ENCODE results near the gene IL12RB2.

Gene IL12RB2, protein sequence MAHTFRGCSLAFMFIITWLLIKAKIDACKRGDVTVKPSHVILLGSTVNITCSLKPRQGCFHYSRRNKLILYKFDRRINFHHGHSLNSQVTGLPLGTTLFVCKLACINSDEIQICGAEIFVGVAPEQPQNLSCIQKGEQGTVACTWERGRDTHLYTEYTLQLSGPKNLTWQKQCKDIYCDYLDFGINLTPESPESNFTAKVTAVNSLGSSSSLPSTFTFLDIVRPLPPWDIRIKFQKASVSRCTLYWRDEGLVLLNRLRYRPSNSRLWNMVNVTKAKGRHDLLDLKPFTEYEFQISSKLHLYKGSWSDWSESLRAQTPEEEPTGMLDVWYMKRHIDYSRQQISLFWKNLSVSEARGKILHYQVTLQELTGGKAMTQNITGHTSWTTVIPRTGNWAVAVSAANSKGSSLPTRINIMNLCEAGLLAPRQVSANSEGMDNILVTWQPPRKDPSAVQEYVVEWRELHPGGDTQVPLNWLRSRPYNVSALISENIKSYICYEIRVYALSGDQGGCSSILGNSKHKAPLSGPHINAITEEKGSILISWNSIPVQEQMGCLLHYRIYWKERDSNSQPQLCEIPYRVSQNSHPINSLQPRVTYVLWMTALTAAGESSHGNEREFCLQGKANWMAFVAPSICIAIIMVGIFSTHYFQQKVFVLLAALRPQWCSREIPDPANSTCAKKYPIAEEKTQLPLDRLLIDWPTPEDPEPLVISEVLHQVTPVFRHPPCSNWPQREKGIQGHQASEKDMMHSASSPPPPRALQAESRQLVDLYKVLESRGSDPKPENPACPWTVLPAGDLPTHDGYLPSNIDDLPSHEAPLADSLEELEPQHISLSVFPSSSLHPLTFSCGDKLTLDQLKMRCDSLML

DNA sequence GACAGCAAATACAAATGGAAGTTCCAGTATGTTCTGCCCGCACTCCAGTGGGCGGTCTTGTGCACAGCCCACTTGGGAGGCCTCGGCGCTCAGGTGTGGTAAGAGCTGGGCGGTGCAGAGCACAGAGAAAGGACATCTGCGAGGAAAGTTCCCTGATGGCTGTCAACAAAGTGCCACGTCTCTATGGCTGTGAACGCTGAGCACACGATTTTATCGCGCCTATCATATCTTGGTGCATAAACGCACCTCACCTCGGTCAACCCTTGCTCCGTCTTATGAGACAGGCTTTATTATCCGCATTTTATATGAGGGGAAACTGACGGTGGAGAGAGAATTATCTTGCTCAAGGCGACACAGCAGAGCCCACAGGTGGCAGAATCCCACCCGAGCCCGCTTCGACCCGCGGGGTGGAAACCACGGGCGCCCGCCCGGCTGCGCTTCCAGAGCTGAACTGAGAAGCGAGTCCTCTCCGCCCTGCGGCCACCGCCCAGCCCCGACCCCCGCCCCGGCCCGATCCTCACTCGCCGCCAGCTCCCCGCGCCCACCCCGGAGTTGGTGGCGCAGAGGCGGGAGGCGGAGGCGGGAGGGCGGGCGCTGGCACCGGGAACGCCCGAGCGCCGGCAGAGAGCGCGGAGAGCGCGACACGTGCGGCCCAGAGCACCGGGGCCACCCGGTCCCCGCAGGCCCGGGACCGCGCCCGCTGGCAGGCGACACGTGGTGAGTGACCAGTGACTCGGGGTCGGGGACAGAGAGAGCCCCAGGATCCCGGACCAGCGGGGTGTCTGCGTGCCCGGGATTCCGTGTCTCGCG is at the start of gene IL12RB2:
Gene IL12RB2 (plus strand): TSS at position 623 of the 810 bp plus-strand sequence. CDS start 12,496 bp downstream, outside the sequence.
- peak in 1 of 2 experiments; percentile 18 for DNase-seq

DNA sequence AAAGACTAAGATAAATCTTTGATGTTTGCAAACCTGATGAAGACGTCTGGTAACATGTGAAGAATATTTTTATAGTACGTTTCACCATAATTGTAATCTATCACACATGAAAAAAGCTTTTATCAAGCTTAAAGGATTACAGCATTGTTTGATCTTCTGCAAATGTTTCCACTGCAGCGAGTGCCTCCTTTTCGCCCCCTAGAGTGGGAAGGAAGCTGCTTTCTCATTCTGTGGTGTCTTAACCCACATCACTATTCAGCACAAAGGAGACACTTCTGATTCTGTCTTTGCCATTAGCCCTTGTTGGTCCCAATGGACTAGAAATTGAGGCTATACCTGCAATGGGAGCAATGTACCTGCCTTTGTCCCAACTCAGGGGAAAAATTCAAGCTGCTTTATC is 46.0 kb upstream of the IL12RB2 start:
- DNase-seq = no peak

DNA sequence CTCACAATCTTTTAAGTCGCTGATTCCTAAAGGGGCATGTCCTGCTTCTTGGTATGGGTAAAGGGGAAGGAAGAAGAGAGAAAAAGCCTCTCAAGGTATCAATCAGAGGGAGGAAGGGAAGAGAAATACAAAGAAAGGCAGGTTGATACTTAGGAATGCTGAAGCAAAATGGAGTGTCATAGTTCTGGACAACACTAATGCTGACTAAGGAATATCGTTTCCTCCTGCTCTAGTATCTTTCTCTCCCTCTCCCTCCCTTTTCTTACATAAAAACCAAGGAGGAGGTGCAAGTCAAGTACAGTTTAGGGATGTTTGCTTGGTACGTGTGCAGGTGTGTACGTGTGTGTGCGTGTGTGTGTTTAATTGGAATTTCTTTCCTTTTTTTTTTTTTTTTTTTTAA is 44.9 kb upstream of the IL12RB2 start:
- DNase-seq = no peak

DNA sequence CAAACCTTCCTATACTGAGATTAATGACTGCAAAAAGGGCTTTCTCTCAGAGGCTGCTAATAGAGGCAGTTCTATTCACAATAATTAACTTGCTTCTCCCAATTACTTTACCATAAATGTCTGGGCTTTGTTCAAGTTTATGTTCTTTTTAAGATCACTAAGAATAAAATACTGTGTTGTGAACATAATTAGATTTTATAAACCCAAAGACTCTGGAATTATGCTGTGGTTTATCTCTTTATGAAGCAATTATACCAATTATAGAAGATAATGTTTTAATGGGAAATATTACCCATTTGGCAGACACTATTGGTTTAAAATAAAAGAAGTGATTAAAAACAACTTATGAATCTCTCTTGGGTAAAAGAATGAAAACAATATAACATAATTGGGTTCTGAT is 43.5 kb upstream of the IL12RB2 start:
- DNase-seq = no peak

DNA sequence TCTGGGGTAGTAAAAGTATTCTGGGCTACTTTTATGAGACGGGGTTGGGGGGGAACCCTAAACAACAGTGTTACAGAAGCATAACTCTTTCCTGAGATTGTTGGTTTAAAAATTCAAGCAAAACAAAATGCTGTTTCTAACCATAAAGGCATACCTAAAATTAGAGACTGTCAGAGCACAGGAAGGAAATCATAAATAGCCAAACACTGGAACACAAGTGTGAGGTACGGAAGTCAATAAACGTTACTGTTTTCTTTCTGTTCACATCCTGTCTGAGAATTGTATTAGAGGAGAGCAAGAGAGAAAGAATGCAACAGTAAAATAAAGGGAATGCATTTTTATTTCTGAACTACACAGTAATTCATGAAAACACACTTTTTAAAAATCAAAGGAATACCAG is 42.8 kb upstream of the IL12RB2 start:
- no peak for DNase-seq

DNA sequence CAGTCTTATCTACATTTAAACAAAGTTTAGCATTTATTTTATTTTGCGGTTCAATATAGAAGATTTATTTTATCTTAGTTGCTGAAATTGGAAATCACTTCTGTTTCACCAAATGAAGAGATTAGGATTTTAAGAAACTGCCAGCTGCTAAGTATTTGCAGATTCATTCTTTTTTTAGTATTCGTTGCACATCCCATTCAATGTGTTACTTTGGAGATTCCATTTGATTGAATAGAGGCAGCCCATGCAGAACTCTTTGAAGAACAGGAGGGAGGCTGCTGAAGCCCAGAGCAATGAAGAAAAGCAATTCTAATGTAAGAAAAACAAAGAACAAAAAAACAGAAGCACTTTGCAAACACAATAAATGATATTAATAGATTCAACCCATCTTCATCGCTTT is 38.6 kb upstream of the IL12RB2 start:
- DNase-seq = no peak

DNA sequence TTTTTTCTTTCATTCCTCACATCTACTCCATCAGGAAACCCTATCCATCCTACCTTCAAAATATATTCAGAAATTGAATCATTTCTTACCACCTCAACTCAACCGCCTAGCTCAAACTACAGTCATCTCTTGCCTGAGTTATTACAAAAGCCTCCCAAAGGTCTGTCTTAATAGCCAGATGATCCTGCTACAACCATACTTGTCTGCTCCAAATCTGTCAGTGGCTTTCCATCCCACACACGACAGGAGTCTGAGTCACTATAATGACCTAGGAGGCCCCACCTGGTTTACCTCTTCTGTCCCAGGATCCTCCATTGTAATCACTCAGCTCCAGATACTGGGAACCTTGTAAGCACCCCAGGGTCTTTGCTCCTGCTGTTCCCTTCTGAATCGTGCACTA is 37.1 kb upstream of the IL12RB2 start:
- DNase-seq = no peak

DNA sequence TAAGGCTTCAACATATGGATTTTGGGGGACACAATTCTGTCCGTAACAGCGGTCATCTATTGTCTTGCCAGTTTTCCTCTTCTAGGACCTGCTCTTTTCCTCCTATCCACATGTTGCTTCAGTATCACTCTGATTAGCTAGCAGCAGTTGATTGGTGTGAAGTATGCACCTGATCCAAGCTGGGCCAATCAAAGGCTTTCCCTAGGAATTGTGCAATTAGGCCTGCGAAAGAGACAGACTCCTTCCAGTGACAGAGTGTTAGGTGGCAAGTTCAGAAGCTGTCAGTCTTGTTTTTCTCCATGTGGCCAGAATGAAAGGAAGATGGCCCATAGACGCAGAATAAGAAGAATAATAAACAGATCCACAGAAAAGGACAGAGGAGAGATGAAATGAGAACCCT is 34.1 kb upstream of the IL12RB2 start:
- no peak for DNase-seq

DNA sequence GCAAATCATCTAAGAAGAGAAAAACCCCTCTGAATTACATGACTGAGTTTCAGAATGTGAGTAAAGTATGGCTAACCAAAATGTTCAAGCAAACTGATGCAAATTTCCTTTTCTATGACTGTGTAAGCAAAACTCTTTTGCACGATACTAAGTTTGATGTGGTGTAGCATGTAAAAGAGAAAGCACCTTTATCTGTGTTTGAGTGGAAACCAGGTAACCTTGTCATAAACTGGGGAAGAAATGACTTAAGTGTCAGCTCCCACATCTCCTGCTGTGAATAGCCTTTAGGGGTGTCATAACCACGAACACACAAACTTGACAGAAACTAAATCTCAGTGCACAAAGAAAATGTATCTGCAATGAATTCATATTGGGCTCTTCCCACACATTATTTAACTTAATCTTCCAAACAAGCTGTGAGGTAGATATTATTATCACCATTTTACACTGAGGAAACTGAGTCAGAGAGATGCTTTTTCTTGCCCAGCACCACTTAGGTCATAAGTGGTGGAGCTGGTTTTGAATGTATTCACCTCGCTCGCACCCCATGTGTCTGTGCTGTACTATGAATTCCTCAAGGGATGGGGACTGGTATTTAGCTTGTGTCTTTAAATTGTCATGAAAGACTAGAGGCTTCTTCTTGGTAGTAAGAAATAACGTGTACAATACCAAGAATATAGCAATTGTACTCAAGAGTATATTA is 32.9 kb upstream of the IL12RB2 start:
- no peak for DNase-seq

DNA sequence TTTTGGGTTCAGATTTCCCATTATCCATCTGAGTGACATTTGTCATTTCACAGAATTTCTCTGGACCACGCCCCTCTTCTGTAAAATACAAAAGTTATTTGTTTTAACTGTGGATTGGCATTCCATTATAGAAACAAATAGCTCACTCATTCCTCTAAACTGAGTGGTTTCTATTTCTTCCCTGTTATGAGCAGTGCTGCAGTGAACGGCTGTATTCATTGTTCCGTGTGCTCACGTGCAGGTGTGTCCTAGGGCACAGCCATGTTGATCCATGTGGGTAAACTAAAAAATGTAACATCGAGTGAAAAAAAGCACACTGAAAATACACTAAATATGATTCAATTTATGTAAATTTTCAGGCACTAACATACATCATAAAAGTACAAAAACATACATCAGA is 27.0 kb upstream of the IL12RB2 start:
- no peak for DNase-seq

DNA sequence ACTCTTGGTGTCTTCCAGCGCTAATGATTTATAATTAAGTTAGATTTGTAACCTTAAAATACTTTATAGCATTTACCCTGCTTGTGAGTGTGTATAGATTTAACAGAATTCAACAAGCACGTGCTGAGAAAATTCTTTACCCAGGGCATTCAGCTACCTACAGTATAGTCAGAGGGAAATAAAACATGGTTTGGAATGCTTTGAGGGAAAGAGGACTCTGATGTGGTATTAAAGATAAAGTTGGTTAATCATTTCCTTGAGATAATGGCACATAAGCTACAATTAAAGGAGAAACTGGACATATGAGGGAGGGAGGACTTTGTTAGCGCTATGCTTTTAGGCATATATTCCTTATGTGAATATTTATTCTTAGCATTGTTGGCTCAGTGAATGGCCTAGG is 26.4 kb upstream of the IL12RB2 start:
- no peak for DNase-seq

DNA sequence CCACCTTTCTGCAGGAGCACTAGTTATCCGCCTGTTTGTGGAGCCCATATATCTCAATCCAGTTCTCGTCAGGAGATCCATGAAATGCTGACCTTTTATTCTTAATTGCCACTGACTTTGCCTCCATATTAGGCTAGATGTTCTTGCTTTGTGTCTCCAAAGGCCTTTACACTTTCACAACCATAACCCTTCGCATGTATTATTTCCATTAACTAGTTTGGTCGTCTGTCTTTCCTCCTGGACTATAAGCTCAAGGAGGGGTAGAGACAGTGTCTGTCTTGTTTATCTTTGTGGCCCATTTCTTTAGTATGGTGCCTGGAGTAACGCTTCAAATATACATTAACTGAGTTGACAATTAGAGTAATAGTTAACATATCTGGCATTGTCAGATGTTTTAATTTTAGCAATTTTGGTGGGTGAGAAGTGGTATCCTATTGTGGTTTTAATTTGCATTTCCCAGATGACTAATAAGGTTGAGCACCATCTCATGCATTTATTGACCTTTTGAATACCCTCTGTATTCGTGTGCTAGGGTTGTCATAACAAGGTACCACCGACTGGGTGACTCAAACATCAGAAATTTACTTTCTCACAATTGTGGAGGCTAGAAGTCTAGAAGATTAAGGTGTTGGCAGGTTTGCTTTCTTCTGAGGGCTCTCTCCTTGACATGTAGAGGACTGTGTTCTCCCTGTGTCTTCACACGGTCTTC is 21.7 kb upstream of the IL12RB2 start:
- no peak for DNase-seq

DNA sequence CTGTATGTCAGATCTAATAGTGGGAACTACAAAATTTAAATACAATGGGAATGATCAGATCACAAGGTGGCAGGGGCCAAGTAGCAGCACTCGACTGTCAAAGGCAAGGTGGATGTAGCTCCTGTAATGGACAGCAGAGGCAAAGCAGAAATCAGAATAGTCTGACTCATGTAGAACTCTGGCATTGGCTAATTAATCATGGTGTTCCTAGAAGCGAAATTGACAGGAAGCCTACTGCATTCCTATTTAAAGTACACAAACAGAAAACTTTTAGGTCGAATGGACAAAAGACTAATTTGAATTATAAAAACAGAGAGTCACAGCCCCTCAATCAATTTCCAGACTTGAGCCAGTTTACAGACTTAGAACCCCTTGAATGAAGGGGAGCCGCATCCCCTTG is 17.4 kb upstream of the IL12RB2 start:
- no peak for DNase-seq

DNA sequence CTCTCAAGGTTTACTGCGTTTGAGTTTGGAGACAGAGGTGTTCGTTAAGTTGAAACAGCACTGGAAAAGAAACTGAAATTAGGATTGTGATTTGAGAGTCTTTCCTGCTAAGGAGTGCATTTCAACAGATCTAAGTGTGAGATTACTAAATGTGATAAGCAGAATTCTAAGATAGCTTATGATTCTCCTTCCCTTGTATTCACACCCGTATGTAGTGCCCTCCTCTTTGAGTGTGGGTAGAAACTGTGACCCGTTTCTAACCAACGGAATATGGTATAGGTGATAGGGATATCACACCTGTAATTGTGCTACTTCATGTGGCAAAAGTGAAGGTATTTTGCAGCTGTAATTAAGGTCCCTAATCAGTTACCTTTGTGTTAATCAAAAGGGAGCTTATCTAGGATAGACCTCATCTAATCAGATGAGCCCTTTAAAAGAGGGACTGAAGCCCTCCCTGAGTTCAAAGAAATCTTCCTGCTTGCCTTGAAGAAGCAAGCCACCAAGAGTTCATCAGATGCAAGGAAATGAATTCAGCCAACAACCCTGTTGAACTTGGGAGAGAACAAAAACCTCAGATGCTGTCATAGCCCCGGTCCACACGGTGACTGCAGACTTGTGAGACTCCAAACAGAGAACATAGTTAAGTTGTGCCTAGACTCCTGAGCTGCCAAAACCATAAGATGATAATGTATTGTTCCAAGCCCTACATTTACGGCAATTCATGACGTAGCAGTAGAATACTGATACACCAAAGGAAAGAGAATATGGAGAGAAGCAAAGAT is 12.6 kb upstream of the IL12RB2 start:
- DNase-seq = no peak

DNA sequence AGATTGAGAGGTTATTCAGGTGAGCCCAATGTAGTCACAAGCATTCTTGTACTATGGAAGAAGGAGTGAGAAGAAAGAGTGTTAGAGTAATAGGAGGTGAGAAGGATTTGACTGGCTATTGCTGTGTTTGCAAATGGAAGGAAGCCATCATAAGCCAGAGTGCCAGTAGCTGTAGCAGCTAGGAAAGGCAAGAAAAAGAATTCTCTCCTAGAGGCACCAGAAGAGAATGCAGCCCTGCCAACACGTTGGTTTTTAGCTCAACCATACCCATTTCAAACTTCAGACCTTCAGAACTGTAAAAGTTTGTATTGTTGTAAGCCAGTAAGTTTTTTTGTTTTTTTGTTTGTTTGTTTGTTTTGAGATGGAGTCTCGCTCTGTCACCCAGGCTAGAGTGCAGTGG is 8.9 kb upstream of the IL12RB2 start:
- no peak for DNase-seq

DNA sequence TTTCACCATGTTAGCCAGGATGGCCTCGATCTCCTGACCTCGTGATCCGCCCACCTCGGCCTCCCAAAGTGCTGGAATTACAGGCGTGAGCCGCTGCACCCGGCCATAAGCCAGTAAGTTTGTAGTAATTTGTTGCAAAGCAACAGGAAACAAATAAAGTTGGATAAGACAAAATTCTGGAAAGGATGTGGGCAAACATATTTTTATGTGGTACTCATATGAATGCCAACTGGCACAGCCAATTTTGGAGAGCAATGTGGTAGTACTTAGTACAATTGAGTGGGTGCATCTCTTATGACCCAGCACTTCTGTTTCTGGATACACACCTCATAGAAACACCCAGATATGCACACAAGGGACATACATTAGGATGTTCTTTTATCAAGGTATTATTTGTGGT is 8.4 kb upstream of the IL12RB2 start:
- no peak for DNase-seq

DNA sequence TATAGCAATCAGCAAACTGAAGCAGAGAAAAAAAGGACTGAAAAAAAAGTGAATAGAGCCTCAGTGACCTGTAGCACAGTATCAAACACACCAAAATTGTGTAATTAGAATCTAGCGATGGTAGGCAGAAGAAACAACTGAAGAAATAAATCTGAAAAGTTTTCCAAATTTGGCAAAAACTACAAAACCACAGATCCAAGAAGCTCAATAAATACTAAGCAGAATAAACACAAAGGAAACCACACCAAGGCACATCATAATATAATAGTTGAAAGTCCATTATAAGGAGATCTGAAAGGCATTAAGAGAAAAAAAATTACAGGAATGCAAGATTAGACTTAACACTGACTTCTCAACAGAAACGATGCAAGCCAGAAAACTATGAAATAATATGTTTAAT is 7.1 kb upstream of the IL12RB2 start:
- DNase-seq = no peak

DNA sequence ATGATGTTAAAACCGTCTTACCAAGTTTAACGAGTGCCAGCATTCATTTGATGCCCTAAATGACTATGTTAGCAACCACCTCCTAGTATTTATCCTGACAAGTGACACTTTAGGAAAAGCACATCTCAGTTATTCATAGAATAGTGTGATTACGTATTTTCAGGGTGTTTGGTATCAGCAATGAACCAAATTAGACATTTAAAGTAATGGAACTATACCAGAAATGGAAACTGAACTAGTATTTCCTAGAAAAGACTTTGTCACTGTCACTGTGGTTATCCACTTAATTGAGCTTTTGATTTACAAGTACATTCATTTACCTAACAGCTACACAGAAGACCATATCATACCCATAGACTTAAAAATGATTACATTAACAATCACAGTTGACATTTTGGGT is 3.6 kb upstream of the IL12RB2 start:
- DNase-seq = no peak

DNA sequence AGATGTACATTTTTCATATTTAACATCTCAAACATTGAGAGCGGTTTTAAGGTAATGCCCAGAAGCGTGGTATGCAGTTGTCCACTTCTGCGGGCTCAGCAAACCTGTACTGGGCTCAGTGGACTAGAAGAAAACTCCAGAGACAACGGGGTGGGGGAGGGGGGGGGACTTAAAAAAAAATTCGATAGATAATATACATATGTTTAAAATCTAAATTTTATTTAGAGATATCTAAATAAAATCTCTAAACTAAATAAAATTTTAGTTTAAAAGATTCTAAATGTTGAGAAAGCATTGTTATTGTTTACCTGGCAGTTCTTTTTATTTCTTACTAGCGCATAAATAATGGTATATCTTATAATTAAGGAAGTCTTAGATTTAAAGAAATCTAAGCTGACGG is 1.1 kb upstream of the IL12RB2 start:
- DNase-seq = no peak

DNA sequence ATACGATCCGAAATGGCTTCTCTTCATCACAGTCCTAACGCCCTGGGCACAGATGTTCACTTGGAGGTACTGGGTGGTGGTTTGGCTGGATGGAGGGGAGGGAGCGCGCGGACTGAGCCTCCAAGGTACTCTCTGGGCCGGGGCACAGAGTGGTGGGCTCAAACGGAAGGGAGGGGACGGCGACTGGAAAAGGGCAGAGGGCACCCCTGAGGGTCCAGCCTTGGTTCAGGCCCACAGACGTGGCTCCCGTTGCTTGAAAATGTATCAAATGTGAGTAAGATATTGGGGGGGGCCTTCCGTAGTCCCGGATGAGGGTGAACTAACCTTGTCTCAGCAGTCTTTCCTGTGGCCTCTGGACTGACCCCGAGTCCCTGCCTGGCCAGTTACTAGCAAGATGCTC is 463 bp downstream of the IL12RB2 start:
- no peak for DNase-seq

DNA sequence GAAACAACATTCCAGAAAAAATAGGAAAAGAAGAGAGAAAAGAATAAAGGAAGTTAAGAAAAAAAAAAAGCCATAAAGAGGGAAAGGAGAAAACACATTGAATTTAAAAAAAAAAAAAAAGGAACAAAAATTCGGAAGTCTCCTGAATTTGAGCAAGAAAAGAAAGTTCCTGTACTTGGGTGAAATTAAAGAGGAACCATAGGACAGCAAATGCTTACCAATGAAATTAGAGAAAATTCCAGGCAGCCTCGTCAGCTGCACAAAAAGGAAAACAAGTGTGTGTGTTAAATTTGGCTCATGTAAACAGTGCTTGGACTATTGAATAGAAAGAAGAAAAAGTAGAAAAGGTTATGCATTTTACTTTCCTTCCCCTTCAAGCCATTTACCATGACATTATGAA is 4.9 kb downstream of the IL12RB2 start:
- peak in 1 of 2 experiments; percentile 2 for DNase-seq
